Pancreas (tissue), 10 donors: ENCODE measurements around the gene CSF2. TPM values are rescaled to one million over a fixed set of nuclear protein-coding genes. Genes with fewer than 3 reads are reported as not detected.

Source experiments
- ATAC-seq, 4 donors: fragments of 200-7000 bp; cut with Tn5 transposase; one replicate each; pipeline versions ENCODE4 v1.8.0 to v1.9.1; 2020; ENCODE audit warnings: mild to moderate bottlenecking in 4 of 4, moderate library complexity in 4 of 4
- DNase-seq, 6 donors: peaks; one replicate each; pipeline ENCODE4 v3.0.0-alpha.2; 2020
- FAIRE-seq: peaks from 2 replicates; lab custom pipeline; 2012; peaks lifted over from hg19 to GRCh38; lab: Jason Lieb, UNC
- H3K27ac ChIP-seq, 4 donors: fragments of 200-600 bp; sonication (generic); 1 replicate in 3 of 4; 2 replicates in 1 of 4; pipeline versions ENCODE4 v1.5.0 to v1.8.0; 2020
- H3K27me3 ChIP-seq, 4 donors: fragments of 200-600 bp; one replicate each; pipeline ENCODE4 v1.8.0; 2021
- H3K36me3 ChIP-seq, 3 donors: fragments of 200-600 bp; sonication (generic) in 1 of 3; one replicate each; pipeline versions ENCODE4 v1.5.0 to v1.8.0; 2020 to 2021
- H3K4me1 ChIP-seq, 3 donors: fragments of 200-600 bp; one replicate each; pipeline ENCODE4 v1.8.0; 2021
- H3K4me3 ChIP-seq, 4 donors: fragments of 200-600 bp; sonication (generic) in 2 of 4; one replicate each; pipeline versions ENCODE4 v1.5.0 to v1.8.0; 2020 to 2021
- H3K9me3 ChIP-seq, 4 donors: fragments of 200-600 bp; one replicate each; pipeline ENCODE4 v1.8.0; 2021
- WGBS, 2 donors: extraction: QIAGEN DNeasy Blood & Tissue Kit; methylation state at CpG; one replicate each; pipeline ENCODE4 v1.1.7; 2013; 5-methylcytosine and 5-hydroxymethylcytosine counted together
- intact Hi-C, 3 donors: fragments of 100-400 bp; cut with DNase I; formaldehyde crosslinking; loops; one replicate each; pipeline versions ENCODE4 v1.11.1 to v1.14.2; 2022
- polyA plus RNA-seq, 2 donors: library from polyadenylated mRNA; stranded (reverse); fragments of 200-250 nt; gene quantifications; one replicate each; pipeline ENCODE4 v1.2.3, GENCODE V29; 2013
- total RNA-seq, 6 donors: library from RNA; stranded (reverse); fragmentation: NEBNext Ultra II Directional in 4 of 6; extraction: Animal tissue kit (Norgen Biotek cat#: 25700) in 4 of 6; gene quantifications; one replicate each; pipeline versions ENCODE4 v1.2.1 to v1.2.4, GENCODE V29; 2021 to 2023
- TF ChIP-seq, protein P1 (sequence below), 4 donors: fragments of 200-600 bp; sonication (generic) in 3 of 4; IDR thresholded peaks; one replicate each; pipeline versions ENCODE4 v1.5.0 to v1.8.0; 2021; ENCODE audit warnings: antibody characterized with exemption in 4 of 4
- donor health status: healthy with polysubstance abuse.
- donor health status: DM: no; HTN: no; CAD: no; lungs with moderate emphysema.
- donor health status: DM: no; HTN: no; CAD: no.
- donor health status: control.
- donor health status: control.
- donor health status: Bipolar disorder and iron deficiency.
- donor health status: DM: yes; HTN: yes; CAD: no.
- donor health status: DM: no; HTN: no; CAD: no.
- donor health status: DM: no; HTN: no; CAD: no.
- donor health status: DM: yes; HTN: yes; CAD: no.

CSF2 gene
- total and polyA plus RNA-seq, 8 donors = 0.19 TPM; not detected in 7

DNA sequence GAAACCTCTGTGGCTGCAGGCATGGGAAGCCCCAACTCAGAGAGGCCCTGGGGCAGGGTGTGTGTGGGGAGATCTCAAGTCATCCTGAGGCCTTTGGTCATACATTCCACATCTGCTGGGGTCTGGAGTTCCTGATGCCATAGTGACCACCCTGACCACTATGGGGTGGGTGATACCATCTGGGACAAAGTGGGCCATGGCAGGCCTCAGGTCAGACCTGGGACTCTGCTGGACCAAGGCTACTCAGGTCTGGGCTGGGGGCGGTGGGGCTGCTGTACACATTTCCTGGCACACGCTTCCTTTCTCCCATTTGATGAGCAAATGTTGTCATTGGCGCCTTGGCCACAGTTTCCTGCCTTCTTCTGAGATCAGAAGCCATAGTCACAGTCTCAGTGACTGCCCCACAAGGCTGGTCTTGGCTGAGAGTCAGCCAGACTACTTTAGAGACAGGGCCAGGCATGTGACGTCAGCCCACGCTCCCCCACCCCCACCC is 47.0 kb upstream of the CSF2 start:
- intact Hi-C loops = no loop called here
- Histone ChIP-seq H3K27ac (no peak overlapping the region), H3K4me3 (no peak overlapping the region), H3K27me3 (no peaks in the 10 kb centered on the region), H3K36me3 (no peaks in the 10 kb centered on the region), H3K9me3 (no peaks in the 10 kb centered on the region), H3K4me1 (no peaks in the 10 kb centered on the region)
- DNase-seq = no peak
- ATAC-seq = no peak
- 75 to 76% methylated on average over 5 of the region's 5 CpGs for WGBS, 2 donors
- TF ChIP-seq, protein P1, sequence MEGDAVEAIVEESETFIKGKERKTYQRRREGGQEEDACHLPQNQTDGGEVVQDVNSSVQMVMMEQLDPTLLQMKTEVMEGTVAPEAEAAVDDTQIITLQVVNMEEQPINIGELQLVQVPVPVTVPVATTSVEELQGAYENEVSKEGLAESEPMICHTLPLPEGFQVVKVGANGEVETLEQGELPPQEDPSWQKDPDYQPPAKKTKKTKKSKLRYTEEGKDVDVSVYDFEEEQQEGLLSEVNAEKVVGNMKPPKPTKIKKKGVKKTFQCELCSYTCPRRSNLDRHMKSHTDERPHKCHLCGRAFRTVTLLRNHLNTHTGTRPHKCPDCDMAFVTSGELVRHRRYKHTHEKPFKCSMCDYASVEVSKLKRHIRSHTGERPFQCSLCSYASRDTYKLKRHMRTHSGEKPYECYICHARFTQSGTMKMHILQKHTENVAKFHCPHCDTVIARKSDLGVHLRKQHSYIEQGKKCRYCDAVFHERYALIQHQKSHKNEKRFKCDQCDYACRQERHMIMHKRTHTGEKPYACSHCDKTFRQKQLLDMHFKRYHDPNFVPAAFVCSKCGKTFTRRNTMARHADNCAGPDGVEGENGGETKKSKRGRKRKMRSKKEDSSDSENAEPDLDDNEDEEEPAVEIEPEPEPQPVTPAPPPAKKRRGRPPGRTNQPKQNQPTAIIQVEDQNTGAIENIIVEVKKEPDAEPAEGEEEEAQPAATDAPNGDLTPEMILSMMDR (IDR thresholded peaks at IDR 0.05) = no peak
- FAIRE-seq = no peak

DNA sequence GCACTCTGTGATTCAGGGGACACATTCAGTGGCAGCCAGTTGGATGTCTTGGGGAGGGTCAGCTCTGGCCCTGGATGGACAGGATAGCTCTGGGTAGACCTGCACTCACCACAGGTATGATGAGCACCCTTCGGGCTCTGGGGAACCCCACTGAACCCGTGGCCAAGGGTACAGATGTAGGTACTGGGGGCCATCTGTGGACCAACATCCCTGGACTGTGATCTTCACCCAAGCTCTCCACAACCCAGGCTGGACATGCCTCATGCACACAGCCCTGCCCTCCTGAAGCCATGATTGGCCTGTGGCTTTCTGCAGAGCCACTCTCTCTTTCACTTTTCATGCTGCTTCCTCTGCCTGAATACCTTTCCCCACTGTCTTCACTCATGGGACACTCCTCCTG is 46.6 kb upstream of the CSF2 start:
- no peaks in the 10 kb centered on the region for H3K4me1 ChIP-seq
- WGBS, 2 donors = 66 to 75% methylated on average over 2 of the region's 2 CpGs

DNA sequence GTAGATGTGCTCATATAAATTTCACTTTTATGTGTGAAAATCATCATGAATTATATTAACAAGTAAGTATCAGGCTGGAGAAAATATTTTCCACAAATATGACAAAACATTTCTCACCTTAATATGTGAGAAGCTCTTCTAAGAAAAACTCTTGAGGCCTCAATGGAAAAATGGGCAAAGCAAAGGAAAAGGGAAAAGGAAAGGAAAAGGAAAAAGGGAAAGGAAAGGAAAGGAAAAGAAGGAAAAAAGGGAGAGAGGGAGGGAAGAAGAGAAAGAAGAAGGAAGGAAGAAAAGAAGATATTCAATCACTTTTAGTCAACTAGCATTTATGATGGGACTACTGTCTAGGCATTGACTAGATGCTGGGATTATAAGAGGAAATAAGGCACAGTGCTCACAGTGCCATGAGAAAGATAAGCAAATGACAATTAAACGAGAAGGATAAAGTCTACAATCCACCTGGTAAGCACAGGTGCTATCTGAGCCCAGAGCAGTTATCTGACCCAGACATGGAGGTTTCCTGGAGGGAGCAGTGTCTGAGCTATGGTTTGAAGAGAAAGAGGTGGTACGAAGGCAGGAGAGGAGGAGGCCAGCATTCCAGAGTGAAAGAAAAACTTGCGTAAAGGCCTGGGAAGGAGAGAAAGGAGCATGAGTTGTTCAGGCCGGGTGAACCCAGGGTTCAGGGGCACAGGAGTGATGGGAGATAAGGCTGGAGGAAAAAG is 43.8 kb upstream of the CSF2 start:
- Histone ChIP-seq H3K36me3 (no peaks in the 10 kb centered on the region), H3K4me3 (no peak overlapping the region), H3K4me1 (no peaks in the 10 kb centered on the region), H3K27ac (no peak overlapping the region), H3K27me3 (no peaks in the 10 kb centered on the region), H3K9me3 (no peaks in the 10 kb centered on the region)
- TF ChIP-seq, protein P1 (IDR thresholded peaks at IDR 0.05) = no peak
- ATAC-seq (no peak), DNase-seq (no peak), FAIRE-seq (no peak)
- WGBS, 2 donors = 64 to 71% methylated on average over 4 of the region's 4 CpGs
- intact Hi-C loops = no loop called here

More for the DNA sequence above, 46.6 kb upstream of the CSF2 start:
- no peaks in the 10 kb centered on the region for H3K27me3 ChIP-seq
- intact Hi-C loops = no loop called here
- H3K36me3 ChIP-seq = no peaks in the 10 kb centered on the region
- peak in 1 of 6 donors; percentile 2 for DNase-seq
- no peak for ATAC-seq
- no peak overlapping the region for H3K27ac ChIP-seq
- H3K9me3 ChIP-seq = no peaks in the 10 kb centered on the region
- no peak overlapping the region for H3K4me3 ChIP-seq
- TF ChIP-seq, protein P1 (IDR thresholded peaks at IDR 0.05) = no peak
- no peak for FAIRE-seq

DNA sequence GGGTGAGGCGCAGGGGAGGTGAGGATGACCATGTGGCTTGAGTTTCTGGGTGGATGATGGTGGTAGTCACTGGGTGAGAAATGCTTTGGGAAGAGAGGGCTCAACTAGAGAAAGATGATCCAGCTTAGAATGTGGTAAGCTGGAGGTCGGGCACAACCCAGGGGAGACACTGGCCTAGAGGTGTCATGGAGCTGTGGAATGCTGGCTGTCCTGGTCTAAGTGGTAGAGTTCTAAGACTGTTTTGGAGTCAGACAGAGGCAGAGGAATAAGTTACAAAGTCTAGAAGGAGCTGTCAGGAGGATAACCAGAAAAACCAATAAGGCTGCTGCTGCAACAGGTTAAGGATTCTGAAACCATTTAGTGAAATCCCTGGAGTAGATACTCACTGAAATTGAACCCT is 43.0 kb upstream of the CSF2 start:
- intact Hi-C loops = no loop called here
- Histone ChIP-seq H3K4me1 (no peaks in the 10 kb centered on the region), H3K27me3 (no peaks in the 10 kb centered on the region), H3K4me3 (no peak overlapping the region), H3K36me3 (no peaks in the 10 kb centered on the region), H3K27ac (no peak overlapping the region), H3K9me3 (no peaks in the 10 kb centered on the region)
- DNase-seq (no peak), FAIRE-seq (no peak), ATAC-seq (no peak)
- TF ChIP-seq, protein P1 (IDR thresholded peaks at IDR 0.05) = no peak
- WGBS, 2 donors = 78 to 91% methylated on average over 2 of the region's 2 CpGs

DNA sequence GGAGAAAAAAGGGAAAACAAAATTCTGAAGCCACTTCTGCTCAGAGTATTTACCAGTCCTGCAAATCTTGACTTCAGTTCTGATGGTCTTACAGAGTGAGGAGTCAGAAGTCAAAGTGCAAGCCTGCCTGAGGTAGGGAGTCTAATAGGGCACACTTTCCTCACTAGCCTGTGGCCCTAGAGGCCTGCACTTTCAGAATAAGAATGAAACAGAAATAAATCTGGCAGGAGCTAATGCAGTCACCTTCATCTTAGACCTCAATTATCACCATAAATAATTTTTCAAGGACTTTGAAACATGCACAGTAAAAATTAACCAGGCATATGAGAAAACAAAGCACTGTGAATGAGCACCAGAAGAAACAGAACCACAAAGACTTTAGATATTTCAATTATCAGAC is 41.4 kb upstream of the CSF2 start:
- Histone ChIP-seq H3K27ac (no peak overlapping the region), H3K36me3 (no peaks in the 10 kb centered on the region), H3K9me3 (no peaks in the 10 kb centered on the region), H3K4me3 (no peak overlapping the region), H3K4me1 (no peaks in the 10 kb centered on the region), H3K27me3 (no peaks in the 10 kb centered on the region)
- ATAC-seq = no peak
- intact Hi-C loops = no loop called here
- no peak for FAIRE-seq
- no peak for DNase-seq
- TF ChIP-seq, protein P1 (IDR thresholded peaks at IDR 0.05) = no peak
